ENCODE measurements around the gene TAMALIN.

DNA sequence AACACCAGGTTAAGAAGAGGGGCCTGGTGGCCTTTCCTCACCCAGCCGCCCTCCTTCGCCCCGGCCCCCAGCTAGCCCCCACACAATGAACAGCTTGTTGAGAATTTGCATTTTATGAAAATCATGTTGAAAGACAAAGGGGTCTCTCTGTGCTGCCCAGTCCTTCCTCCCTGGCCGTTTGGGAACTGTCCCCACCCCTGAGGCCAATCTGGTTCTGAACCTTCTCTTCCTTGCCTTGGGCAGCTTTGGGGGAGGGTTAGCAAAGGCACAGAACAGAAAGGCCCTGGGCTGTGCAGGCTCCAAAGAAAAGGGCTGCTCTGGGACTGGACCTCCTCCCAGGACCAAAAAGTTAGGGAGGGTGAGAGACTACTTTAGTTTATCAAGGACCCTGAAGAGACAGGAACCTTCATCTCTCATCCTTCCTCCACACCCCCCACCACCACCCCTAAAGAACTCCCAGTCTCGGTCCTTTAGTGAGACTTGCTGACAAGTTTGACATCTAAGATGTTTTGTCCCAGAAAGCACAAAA, 1.3 kb downstream of the TAMALIN start:
- TF ChIP-seq, protein P1, sequence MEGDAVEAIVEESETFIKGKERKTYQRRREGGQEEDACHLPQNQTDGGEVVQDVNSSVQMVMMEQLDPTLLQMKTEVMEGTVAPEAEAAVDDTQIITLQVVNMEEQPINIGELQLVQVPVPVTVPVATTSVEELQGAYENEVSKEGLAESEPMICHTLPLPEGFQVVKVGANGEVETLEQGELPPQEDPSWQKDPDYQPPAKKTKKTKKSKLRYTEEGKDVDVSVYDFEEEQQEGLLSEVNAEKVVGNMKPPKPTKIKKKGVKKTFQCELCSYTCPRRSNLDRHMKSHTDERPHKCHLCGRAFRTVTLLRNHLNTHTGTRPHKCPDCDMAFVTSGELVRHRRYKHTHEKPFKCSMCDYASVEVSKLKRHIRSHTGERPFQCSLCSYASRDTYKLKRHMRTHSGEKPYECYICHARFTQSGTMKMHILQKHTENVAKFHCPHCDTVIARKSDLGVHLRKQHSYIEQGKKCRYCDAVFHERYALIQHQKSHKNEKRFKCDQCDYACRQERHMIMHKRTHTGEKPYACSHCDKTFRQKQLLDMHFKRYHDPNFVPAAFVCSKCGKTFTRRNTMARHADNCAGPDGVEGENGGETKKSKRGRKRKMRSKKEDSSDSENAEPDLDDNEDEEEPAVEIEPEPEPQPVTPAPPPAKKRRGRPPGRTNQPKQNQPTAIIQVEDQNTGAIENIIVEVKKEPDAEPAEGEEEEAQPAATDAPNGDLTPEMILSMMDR (IDR thresholded peaks at IDR 0.05), result no peak
- no peak for TF ChIP-seq POLR2A (IDR thresholded peaks at IDR 0.05)

Measured in thyroid gland (tissue), 4 donors.